Activated CD4-positive, alpha-beta T cell treated with anti-CD3 and anti-CD28 coated beads for 36 hours (primary cell): ENCODE results near the gene TKFC. TPM values are rescaled to one million over a fixed set of nuclear protein-coding genes. Genes with fewer than 3 reads are reported as not detected.
A peak's percentile ranks its signal among the peaks of the same experiment; 100 is the strongest.

ENCODE experiments used
- ATAC-seq: fragments of 200-7000 bp; cut with Tn5 transposase; one replicate; pipeline ENCODE4 v1.10.0; 2021; ENCODE audit warnings: mild to moderate bottlenecking, moderate library complexity
- CTCF ChIA-PET: fragments of 350-600 bp; sonication (Branson Sonifier 250); formaldehyde crosslinking; loops from one replicate; lab custom pipeline; 2021; ENCODE audit warnings: antibody characterized with exemption; lab: Charles Lee
- POLR2A ChIA-PET: fragments of 350-600 bp; sonication (Branson Sonifier 250); formaldehyde crosslinking; loops from one replicate; lab custom pipeline; 2021; ENCODE audit warnings: antibody characterized with exemption, inconsistent platforms; lab: Charles Lee
- DNase-seq: peaks from one replicate; pipeline ENCODE4 v3.0.0-alpha.2; 2020
- H3K27ac Mint-ChIP-seq: one replicate; pipeline ENCODE4 v1.8.0; 2021; ENCODE audit warnings: mixed read lengths
- H3K27me3 Mint-ChIP-seq: one replicate; pipeline ENCODE4 v1.8.0; 2021; ENCODE audit warnings: mixed read lengths
- H3K36me3 Mint-ChIP-seq: one replicate; pipeline ENCODE4 v1.8.0; 2021; ENCODE audit warnings: low read depth, mixed read lengths
- H3K4me1 Mint-ChIP-seq: one replicate; pipeline ENCODE4 v1.8.0; 2021; ENCODE audit warnings: mixed read lengths
- H3K4me3 Mint-ChIP-seq: one replicate; pipeline ENCODE4 v1.8.0; 2021; ENCODE audit warnings: mild to moderate bottlenecking, moderate library complexity, mixed read lengths
- H3K9me3 Mint-ChIP-seq: one replicate; pipeline ENCODE4 v1.8.0; 2021; ENCODE audit warnings: low read depth, mixed read lengths
- intact Hi-C, 2 experiments: fragments of 100-400 bp; cut with DNase I in 1 of 2; cut with micrococcal nuclease in 1 of 2; formaldehyde crosslinking; loops; one replicate each; pipeline versions ENCODE4 v1.14.2 to v1.15.1; 2022 to 2024; cut with DNase I, micrococcal nuclease
- total RNA-seq, 2 experiments: library from RNA; stranded (reverse); gene quantifications; one replicate each; pipeline ENCODE4 v1.2.3, GENCODE V29; 2021

The TKFC gene
- total RNA-seq, 2 experiments from 2014 or later = 100 to 107 TPM

DNA sequence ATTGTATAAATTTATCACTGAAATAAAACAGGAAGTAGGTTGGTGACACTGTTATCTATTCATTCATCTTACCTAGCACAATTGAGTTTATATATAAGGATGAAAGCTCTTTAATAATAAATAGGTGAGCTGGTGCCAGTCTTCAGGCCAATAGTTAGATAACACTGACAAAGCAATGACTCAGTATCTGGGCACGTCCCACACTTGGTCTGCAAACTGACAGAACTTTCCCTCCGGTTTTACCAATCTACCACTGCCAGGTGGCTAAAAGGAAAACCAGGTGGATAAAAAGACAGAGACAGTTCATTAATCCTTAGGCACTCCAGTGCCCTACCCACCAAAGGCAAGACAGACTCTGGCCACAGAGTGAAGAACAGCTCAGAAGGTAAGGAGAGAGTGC lies 17.8 kb upstream of the TKFC start:
- no peaks in the 10 kb centered on the region for H3K9me3 Mint-ChIP-seq
- intact Hi-C loops = no loop called here
- ChIA-PET POLR2A (no interaction called here), CTCF (interaction anchor here (1.0 to 2.3 kb wide), 2 partner anchors 11 to 16 kb away, joined by 4 to 7 read pairs; no protein-coding TSS in a partner anchor)
- no peaks in the 10 kb centered on the region for H3K27me3 Mint-ChIP-seq
- ATAC-seq = no peak
- DNase-seq = no peak
- no peak overlapping the region for H3K4me3 Mint-ChIP-seq
- no peak overlapping the region for H3K27ac Mint-ChIP-seq
- no peaks in the 10 kb centered on the region for H3K4me1 Mint-ChIP-seq
- peaks cover 53% of the 10 kb centered on the region for H3K36me3 Mint-ChIP-seq

DNA sequence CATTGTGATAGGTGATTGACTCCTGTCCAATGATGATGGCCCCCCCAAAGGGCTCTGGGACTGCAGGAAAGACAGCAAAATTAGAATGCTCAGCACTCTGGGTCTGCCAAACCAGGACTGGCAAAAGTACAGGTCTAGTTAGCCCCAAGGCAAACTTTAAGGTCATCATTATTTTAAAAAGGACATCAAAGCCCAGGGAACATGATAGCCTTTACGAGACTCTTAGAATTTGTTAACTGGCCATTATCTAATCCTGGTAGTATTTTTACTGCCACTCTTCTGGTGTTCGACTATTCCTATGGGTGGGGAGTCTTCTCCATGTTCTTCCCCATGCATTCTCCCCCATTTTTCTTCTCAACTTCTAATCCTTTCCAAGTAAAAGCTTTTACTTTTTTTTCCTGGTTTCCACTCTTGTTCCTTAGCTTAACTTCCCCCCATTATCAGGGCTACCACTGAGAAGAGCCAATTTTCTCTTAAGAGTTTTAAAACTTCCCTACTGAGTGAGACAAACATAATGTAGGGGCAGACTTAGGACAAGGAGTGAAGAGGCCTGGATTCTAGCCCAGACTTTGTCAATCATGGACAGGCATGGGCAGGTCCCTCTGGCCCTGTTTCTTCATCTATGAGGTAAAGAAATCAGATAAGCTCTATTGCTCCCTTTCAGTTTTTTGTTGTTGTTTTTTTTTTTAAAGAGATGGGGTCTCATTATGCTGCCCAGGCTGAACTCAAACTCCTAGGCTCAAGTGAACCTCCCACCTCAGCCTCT lies 7.2 kb upstream of the TKFC start:
- Mint-ChIP-seq H3K27ac (no peak overlapping the region), H3K36me3 (peaks cover 69% of the 10 kb centered on the region), H3K4me1 (peaks cover 27% of the 10 kb centered on the region), H3K4me3 (no peak overlapping the region), H3K27me3 (no peaks in the 10 kb centered on the region), H3K9me3 (no peaks in the 10 kb centered on the region)
- intact Hi-C loops = no loop called here
- no peak for DNase-seq
- ATAC-seq = no peak
- POLR2A ChIA-PET = no interaction called here
- CTCF ChIA-PET = interaction anchor here (1.9 to 3.2 kb wide), 2 partner anchors 11 to 59 kb away, joined by 5 to 18 read pairs; no protein-coding TSS in a partner anchor

DNA sequence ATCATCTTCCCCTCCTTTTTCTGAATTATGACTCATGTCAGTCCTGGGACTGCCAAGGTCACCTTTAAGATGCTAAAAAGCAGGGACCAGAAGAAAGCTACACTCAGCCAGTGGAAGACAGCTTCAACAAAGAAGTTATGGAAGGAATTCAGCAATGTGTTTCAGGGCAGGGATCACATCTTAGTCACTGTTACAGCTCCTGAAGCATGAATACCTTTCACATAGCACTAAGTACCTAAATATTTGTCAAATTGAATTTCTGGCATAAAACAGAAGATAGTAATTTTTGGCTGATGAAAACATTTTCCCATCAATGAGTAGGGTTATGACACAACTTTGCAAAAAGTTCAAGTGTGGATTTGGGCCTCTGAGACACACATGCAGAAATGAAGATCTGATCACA lies 5.4 kb upstream of the TKFC start:
- ChIA-PET CTCF (interaction anchor here (0.8 to 3.2 kb wide), 3 partner anchors 9 to 118 kb away, joined by 3 to 18 read pairs (median 3); no protein-coding TSS in a partner anchor), POLR2A (interaction anchor here (0.7 to 0.8 kb wide), 3 partner anchors 8 to 73 kb away, joined by 3 read pairs; no protein-coding TSS in a partner anchor)
- H3K9me3 Mint-ChIP-seq = no peaks in the 10 kb centered on the region
- intact Hi-C loops = no loop called here
- ATAC-seq (no peak), DNase-seq (no peak)
- H3K4me1 Mint-ChIP-seq = peaks cover 43% of the 10 kb centered on the region
- H3K27me3 Mint-ChIP-seq = no peaks in the 10 kb centered on the region
- H3K27ac Mint-ChIP-seq = peak overlapping the region; percentile 72
- H3K36me3 Mint-ChIP-seq = peaks cover 76% of the 10 kb centered on the region
- H3K4me3 Mint-ChIP-seq = no peak overlapping the region

DNA sequence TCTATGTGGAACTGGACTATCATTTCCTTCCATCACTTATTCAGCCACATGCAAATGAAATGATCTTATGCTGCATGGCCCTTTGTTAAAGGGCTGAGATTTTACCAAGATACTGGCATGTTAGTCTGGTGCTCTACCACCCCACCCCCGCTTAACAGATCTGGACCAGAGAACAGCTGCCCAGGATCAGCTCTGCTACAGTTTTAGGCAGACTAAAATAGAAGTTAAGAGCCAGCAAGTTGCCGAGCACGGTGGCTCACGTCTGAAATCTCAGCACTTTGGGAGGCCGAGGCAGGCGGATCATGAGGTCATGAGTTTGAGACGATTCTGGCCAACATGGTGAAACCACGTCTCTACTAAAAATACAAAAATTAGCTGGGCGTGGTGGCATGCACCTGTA lies 4.7 kb upstream of the TKFC start:
- peaks cover 73% of the 10 kb centered on the region for H3K36me3 Mint-ChIP-seq
- ATAC-seq (no peak), DNase-seq (no peak)
- H3K27me3 Mint-ChIP-seq = no peaks in the 10 kb centered on the region
- intact Hi-C loops = no loop called here
- H3K4me3 Mint-ChIP-seq = no peak overlapping the region
- H3K27ac Mint-ChIP-seq = no peak overlapping the region
- ChIA-PET POLR2A (no interaction called here), CTCF (interaction anchor here (0.6 to 3.2 kb wide), 2 partner anchors 8 to 374 kb away, joined by 3 to 18 read pairs; no protein-coding TSS in a partner anchor)
- H3K4me1 Mint-ChIP-seq = peaks cover 43% of the 10 kb centered on the region
- no peaks in the 10 kb centered on the region for H3K9me3 Mint-ChIP-seq

DNA sequence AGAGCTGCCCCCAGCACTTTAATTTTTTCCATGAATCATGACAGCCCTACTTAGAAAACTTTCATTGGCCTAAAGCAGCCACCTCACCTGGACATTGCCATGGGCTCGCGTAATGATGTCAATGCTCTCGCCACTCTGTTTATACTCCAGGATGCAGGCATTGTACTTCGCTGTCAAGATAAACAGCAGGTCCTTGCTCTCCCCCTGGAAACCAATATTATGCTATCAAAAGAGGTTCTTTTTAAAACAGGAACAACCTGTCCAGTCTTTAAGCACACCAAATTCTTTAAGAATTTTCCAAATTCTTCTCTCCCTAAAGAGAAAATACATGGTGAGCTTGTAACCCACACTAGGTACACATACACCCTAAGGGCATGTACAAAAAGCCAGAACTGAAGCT lies 3.2 kb upstream of the TKFC start:
- intact Hi-C loops = loop anchor here in 1 of 2 experiments (5.0 to 10.0 kb wide), 2 partner anchors 252 to 795 kb away; partner anchors contain the start of genes INCENP and SYT7
- Mint-ChIP-seq H3K36me3 (peaks cover 65% of the 10 kb centered on the region), H3K4me3 (no peak overlapping the region), H3K4me1 (peaks cover 55% of the 10 kb centered on the region), H3K27me3 (no peaks in the 10 kb centered on the region), H3K9me3 (no peaks in the 10 kb centered on the region), H3K27ac (no peak overlapping the region)
- no peak for ATAC-seq
- ChIA-PET POLR2A (no interaction called here), CTCF (interaction anchor here (0.6 to 2.2 kb wide), 7 partner anchors 26 to 310 kb away, joined by 3 to 7 read pairs (median 4); partner anchors contain the start of gene TMEM216)
- no peak for DNase-seq

DNA sequence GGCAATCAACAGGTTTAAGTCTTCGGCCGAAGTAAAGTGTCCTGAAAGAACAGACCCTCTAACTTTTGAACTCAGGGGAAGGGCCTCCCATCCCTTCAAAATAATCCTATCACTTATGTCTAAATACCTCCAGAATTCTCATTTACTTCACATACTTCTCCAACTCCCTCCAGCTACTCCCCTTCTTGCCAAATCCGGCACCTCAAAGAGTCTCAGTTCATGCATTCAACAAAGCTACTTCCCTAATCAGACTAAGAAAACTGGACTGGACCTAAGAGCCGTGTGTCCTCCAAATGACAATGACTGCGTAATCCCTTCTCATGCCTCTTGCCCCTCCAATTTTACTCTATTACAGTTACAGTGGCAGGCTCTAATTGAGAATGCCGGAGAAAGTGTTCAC lies 1.4 kb upstream of the TKFC start:
- CTCF ChIA-PET = interaction anchor here (0.8 to 2.2 kb wide), 6 partner anchors 12 to 432 kb away, joined by 3 to 7 read pairs (median 4); partner anchors contain the start of gene TMEM216
- peaks cover 67% of the 10 kb centered on the region for H3K4me1 Mint-ChIP-seq

DNA sequence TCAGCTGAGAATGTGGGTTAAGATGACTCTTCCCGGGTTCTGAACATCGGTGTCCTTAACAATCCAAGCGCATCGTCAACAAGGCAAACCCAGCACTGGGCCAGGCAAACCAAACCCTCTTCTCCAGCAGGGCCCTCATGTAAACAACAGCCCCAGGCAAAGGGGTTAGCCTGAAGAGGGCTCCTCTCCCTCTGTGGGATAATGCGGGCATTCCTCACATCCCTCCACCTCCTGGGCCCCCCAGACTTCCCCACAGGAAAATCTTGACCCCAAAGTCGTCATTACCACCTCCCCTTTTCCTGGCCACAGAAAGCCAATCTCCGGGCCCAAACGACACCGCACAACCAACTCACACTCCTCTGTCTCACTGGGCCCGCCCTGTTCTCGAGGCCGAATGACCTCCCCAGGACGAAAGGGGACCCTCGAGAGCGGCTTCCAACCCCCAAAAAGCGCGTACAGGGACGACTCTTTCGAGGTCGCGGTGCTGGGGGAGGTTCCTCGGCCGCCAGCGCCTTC lies 689 bp upstream of the TKFC start:
- intact Hi-C loops = loop anchor here in 1 of 2 experiments (2.0 to 10.0 kb wide), 4 partner anchors 176 to 792 kb away; partner anchors contain the start of genes INCENP, LRRC10B, SYT7 and TMEM109
- Mint-ChIP-seq H3K9me3 (no peaks in the 10 kb centered on the region), H3K36me3 (peaks cover 52% of the 10 kb centered on the region), H3K27ac (peak overlapping the region; percentile 100), H3K4me1 (peaks cover 70% of the 10 kb centered on the region), H3K27me3 (no peaks in the 10 kb centered on the region), H3K4me3 (peak overlapping the region; percentile 97)
- ChIA-PET CTCF (interaction anchor here (0.8 to 1.6 kb wide), 3 partner anchors 13 to 53 kb away, joined by 3 to 5 read pairs (median 4); no protein-coding TSS in a partner anchor), POLR2A (interaction anchor here (0.5 kb wide), 1 partner anchor 86 kb away, joined by 5 read pairs; no protein-coding TSS in a partner anchor)
- DNase-seq (peak; percentile 27), ATAC-seq (no peak)

More for the DNA sequence above, 1.4 kb upstream of the TKFC start:
- POLR2A ChIA-PET = interaction anchor here (0.8 kb wide), 1 partner anchor 30 kb away, joined by 3 read pairs; the partner anchor contains the start of genes CYB561A3 and TMEM138
- H3K27me3 Mint-ChIP-seq = no peaks in the 10 kb centered on the region
- intact Hi-C loops = loop anchor here in 1 of 2 experiments (2.0 to 10.0 kb wide), 4 partner anchors 177 to 793 kb away; partner anchors contain the start of genes INCENP, LRRC10B, SYT7 and TMEM109
- no peak for ATAC-seq
- DNase-seq = no peak
- H3K36me3 Mint-ChIP-seq = peaks cover 52% of the 10 kb centered on the region
- peak overlapping the region; percentile 97 for H3K4me3 Mint-ChIP-seq
- H3K9me3 Mint-ChIP-seq = no peaks in the 10 kb centered on the region
- H3K27ac Mint-ChIP-seq = peak overlapping the region; percentile 100

DNA sequence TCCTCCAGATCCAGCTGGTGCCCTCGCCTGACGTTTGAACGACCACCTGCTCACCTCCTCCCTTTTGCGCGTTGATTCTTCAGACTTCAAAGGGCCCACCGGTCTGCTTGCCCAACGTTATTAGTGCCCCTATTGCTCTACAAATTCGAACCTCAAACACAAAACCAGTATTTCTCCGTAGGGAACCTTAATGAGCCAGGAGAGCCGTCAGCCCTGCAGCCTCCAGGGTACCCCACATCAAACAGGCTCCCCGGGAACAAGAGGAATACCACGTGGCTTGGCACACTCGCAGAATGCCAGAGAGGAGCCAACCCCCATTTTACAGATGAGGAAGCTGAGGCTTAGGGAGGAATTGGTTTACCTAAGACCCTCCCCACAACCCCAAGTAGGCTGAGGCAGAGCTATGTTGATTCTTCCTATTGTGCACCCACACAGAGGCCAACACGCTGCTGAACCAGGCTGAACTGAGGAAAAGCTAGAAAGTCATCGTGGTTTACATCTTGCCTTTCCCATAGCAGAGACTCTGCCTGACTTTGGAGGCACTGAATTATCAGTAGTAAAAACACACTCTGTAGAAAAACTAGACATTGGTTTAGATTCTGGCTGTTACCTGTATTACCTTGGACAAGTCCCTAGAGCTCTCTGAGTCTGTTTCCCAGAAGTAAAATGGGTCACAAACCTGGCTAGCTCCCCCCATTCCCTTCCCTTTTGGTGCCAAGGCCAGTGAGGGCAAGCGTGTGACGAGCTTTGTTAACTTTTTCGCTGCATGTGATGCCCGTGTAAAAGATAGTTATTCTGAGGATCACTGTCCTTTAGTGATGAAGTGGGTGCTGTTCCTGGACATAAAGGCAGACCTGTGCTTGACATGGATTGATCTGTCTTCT lies 764 bp downstream of the TKFC start:
- peaks cover 46% of the 10 kb centered on the region for H3K36me3 Mint-ChIP-seq
- peak overlapping the region; percentile 97 for H3K4me3 Mint-ChIP-seq
- no peaks in the 10 kb centered on the region for H3K9me3 Mint-ChIP-seq
- no peaks in the 10 kb centered on the region for H3K27me3 Mint-ChIP-seq
- DNase-seq = peak; percentile 23
- peak; percentile 1 for ATAC-seq
- peaks cover 58% of the 10 kb centered on the region for H3K4me1 Mint-ChIP-seq
- intact Hi-C loops = loop anchor here (1.0 to 10.0 kb wide), 11 partner anchors 29 to 791 kb away; partner anchors contain the start of genes TMEM138 (in 2 of the 2), CCDC86 (in 1 of the 2), CPSF7 (in 1 of the 2) and INCENP (in 1 of the 2)
- CTCF ChIA-PET = interaction anchor here (0.6 to 7.4 kb wide), 16 partner anchors 14 to 502 kb away, joined by 3 to 185 read pairs (median 4); partner anchors contain the start of genes CPSF7, CYB561A3, SDHAF2 and TMEM138
- POLR2A ChIA-PET = interaction anchor here (0.5 to 2.4 kb wide), 9 partner anchors 25 to 1394 kb away, joined by 3 to 26 read pairs (median 3); partner anchors contain the start of genes CPSF7, CYB561A3, HNRNPUL2 and SDHAF2
- H3K27ac Mint-ChIP-seq = peak overlapping the region; percentile 100

DNA sequence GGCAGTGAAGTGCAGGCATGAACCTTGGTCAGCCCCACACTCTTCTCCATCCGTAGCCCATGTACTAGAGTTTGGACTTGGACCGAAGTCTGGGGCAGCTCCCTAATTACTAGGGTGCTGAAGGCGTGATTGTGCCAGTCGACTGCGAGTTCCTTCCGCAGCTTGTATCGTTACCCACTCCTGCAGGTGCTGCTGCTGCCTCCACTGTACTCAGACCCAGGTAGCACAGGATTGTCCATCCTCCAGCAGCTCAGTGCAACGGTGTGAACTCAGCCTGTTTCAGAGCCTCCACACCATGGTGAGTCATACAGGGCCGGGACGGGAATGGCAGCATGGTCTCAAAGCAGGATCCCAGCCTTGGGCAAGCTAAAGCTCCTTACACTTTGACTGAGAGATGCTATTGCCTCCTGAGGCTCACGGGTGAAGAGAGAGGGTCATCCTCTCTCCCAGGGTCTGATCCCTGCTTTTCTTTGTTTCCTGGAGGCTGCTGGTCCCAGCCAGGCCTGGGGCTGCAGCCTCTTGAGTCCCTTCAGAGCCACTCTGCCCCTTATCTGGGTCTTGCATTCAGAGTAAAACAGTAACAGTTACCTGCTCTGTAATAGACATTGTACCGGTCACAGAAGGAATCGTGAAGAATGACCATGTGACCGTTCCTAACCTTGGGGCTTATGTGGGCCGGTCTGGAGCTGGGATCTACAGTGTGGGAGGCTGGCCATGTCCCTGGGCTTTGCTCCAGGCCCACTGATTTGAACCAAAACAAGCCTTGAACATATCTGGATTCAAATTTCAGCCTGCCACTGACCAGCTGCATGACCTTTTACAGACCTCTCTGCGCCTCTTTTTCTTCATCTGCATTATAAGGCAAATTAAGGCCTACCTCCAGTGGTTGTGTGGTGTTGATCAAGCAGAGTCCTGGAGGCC lies 1.7 kb downstream of the TKFC start:
- peak overlapping the region; percentile 97 for H3K4me3 Mint-ChIP-seq
- H3K9me3 Mint-ChIP-seq = no peaks in the 10 kb centered on the region
- no peaks in the 10 kb centered on the region for H3K27me3 Mint-ChIP-seq
- ChIA-PET POLR2A (interaction anchor here (0.5 to 2.4 kb wide), 8 partner anchors 23 to 1393 kb away, joined by 3 to 26 read pairs (median 3); partner anchors contain the start of genes CPSF7, CYB561A3, HNRNPUL2 and SDHAF2), CTCF (interaction anchor here (0.6 to 7.4 kb wide), 13 partner anchors 13 to 101 kb away, joined by 3 to 185 read pairs (median 10); partner anchors contain the start of genes CPSF7, CYB561A3, SDHAF2 and TMEM138)
- H3K36me3 Mint-ChIP-seq = peaks cover 43% of the 10 kb centered on the region
- peak; percentile 24 for DNase-seq
- peak overlapping the region; percentile 100 for H3K27ac Mint-ChIP-seq
- intact Hi-C loops = loop anchor here in 1 of 2 experiments (5.0 to 10.0 kb wide), 3 partner anchors 248 to 790 kb away; partner anchors contain the start of genes INCENP and SYT7
- peaks cover 51% of the 10 kb centered on the region for H3K4me1 Mint-ChIP-seq
- ATAC-seq = no peak
